K562 (cell line): ENCODE measurements around the gene PCDHGA8. TPM values are rescaled to one million over a fixed set of nuclear protein-coding genes. Genes with fewer than 3 reads are reported as not detected.

ENCODE experiments used
- POLR2B ChIP-seq: fragments of 450-650 bp; IDR thresholded peaks from 2 replicates; pipeline ENCODE4 v1.6.1; 2018; ENCODE audit warnings: low read depth; ENCODE audit not compliant: partially characterized antibody
- TAF15 ChIP-seq: fragments of 200-400 bp; formaldehyde crosslinking; IDR thresholded peaks from 2 replicates; pipeline ENCODE4 v1.6.1; 2017; ENCODE audit warnings: mild to moderate bottlenecking, low read depth, low read length, moderate library complexity
- ZNF644 ChIP-seq: fragments of 200-800 bp; sonication (Bioruptor generic); IDR thresholded peaks from 2 replicates; pipeline ENCODE4 v1.6.1; 2016; ENCODE audit warnings: low read depth, missing genetic modification characterization, missing compliant biosample characterization
- polyA plus RNA-seq, 8 experiments: library from polyadenylated mRNA; depleted of rRNA in 4 of 8; stranded (reverse) in 5 of 8; unstranded in 3 of 8; fragments of >200 nt; fragmentation: Nextera tagmentation in 2 of 8; fragmentation: Illumina TruSeq in 1 of 8; extraction: Ambion mirVana in 2 of 8; extraction: Trizol in 1 of 8; gene quantifications; 2 replicates each; pipeline versions ENCODE4 v1.2.1 to v1.2.3, GENCODE V29; 2011 to 2014; ENCODE audit warnings: inconsistent platforms in 1 of 8, missing spikeins in 1 of 8
- total RNA-seq, 7 experiments: library from RNA; depleted of rRNA in 6 of 7; stranded (reverse); fragments of >200 nt in 6 of 7; fragmentation: Illumina TruSeq in 2 of 7; extraction: Trizol in 2 of 7; gene quantifications; 2 replicates each; pipeline versions ENCODE4 v1.2.1 to v1.2.3, GENCODE V29; 2011 to 2021; ENCODE audit warnings: low replicate concordance in 1 of 7
- TF ChIP-seq, protein P1 (sequence below), 2 experiments: fragments of 150-350 bp in 1 of 2; IDR thresholded peaks; 2 replicates each; pipeline ENCODE4 v1.6.1; 2012 to 2016; ENCODE audit warnings: low read depth in 2 of 2, low read length in 2 of 2, mild to moderate bottlenecking in 1 of 2, moderate library complexity in 1 of 2
- TF ChIP-seq, protein P2 (sequence below): fragments of 250-450 bp; sonication (Bioruptor Pico); IDR thresholded peaks from 2 replicates; pipeline ENCODE4 v1.5.0; 2021; ENCODE audit warnings: mild to moderate bottlenecking, moderate library complexity
- TF ChIP-seq, protein P3 (sequence below), 2 experiments: fragments of 450-650 bp; formaldehyde crosslinking in 1 of 2; IDR thresholded peaks; 2 replicates each; pipeline versions ENCODE4 v1.4.0 to v1.6.1; 2014 to 2020; ENCODE audit warnings: mild to moderate bottlenecking in 2 of 2, borderline replicate concordance in 1 of 2, low read depth in 1 of 2
- TF ChIP-seq, protein P4 (sequence below): fragments of 450-650 bp; IDR thresholded peaks from 2 replicates; pipeline ENCODE4 v1.7.0; 2016; ENCODE audit warnings: borderline replicate concordance

PCDHGA8 gene
- total and polyA plus RNA-seq, 9 of the 15 experiments (the other 6 are each of a cell fraction or from before 2014, with no cell fraction given): 0.04 to 0.11 (median 0.07) TPM; not detected in 2

GRCh38 chr5:141369994-141370848, 22.2 kb upstream of the PCDHGA8 start, which contains the start of gene PCDHGB3 (continued):
- TF ChIP-seq, protein P1, sequence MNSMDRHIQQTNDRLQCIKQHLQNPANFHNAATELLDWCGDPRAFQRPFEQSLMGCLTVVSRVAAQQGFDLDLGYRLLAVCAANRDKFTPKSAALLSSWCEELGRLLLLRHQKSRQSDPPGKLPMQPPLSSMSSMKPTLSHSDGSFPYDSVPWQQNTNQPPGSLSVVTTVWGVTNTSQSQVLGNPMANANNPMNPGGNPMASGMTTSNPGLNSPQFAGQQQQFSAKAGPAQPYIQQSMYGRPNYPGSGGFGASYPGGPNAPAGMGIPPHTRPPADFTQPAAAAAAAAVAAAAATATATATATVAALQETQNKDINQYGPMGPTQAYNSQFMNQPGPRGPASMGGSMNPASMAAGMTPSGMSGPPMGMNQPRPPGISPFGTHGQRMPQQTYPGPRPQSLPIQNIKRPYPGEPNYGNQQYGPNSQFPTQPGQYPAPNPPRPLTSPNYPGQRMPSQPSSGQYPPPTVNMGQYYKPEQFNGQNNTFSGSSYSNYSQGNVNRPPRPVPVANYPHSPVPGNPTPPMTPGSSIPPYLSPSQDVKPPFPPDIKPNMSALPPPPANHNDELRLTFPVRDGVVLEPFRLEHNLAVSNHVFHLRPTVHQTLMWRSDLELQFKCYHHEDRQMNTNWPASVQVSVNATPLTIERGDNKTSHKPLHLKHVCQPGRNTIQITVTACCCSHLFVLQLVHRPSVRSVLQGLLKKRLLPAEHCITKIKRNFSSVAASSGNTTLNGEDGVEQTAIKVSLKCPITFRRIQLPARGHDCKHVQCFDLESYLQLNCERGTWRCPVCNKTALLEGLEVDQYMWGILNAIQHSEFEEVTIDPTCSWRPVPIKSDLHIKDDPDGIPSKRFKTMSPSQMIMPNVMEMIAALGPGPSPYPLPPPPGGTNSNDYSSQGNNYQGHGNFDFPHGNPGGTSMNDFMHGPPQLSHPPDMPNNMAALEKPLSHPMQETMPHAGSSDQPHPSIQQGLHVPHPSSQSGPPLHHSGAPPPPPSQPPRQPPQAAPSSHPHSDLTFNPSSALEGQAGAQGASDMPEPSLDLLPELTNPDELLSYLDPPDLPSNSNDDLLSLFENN (IDR thresholded peaks at IDR 0.05; ENCODE audit: low read depth in 2 of 2, low read length in 2 of 2): no peak
- TF ChIP-seq, protein P2, sequence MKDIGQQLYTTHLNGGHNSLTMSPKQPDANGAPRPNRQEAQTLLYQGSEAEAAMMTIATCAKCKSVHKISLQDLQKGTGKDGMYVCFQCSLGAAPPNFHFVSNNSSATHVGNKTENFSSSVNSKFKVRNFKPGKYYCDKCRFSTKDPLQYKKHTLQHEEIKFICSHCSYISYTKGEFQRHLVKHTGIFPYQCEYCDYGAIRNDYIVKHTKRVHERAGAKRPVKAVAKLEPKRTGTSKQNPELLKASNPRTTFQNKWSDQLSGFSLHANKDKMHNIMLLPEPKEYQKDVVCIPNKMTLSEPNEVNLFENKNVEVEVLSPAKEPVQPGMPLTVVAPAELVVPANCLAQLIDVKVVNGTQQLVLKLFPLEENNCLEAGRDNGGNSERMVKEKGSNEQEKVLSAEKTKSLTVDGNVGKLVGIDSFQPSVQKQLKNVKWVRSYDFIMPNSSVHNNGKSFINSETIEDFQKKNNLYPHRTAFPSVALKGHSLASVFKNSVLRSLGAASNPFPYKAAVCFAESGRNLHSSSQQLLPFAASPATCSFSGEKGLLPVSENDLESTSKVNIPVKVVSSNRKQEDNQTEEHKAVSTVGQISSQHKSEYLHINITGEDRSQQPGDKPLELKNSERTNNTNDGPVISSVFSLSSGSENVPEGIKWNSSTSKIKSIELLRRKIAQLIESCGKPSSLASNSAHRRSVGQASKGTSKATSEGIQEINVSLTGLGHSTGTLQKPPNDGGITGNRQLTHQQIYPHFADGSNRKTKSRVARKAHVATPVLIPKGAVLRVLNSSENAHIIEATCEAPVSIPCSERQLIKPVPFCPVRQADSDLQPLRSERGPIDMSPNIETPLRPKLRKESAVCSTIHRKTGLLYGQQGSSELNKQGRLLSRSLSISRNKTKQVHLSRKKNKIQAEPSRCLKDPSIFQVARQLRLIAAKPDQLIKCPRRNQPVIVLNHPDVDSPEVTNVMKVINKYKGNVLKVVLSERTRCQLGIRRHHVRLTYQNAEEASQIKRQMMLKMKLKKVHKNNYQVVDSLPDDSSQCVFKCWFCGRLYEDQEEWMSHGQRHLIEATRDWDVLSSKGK (CRISPR knock-in tag): no peak
- TF ChIP-seq ZNF644 (tag) (no peak), TAF15 (no peak), POLR2B (no peak)
- TF ChIP-seq, protein P3, sequence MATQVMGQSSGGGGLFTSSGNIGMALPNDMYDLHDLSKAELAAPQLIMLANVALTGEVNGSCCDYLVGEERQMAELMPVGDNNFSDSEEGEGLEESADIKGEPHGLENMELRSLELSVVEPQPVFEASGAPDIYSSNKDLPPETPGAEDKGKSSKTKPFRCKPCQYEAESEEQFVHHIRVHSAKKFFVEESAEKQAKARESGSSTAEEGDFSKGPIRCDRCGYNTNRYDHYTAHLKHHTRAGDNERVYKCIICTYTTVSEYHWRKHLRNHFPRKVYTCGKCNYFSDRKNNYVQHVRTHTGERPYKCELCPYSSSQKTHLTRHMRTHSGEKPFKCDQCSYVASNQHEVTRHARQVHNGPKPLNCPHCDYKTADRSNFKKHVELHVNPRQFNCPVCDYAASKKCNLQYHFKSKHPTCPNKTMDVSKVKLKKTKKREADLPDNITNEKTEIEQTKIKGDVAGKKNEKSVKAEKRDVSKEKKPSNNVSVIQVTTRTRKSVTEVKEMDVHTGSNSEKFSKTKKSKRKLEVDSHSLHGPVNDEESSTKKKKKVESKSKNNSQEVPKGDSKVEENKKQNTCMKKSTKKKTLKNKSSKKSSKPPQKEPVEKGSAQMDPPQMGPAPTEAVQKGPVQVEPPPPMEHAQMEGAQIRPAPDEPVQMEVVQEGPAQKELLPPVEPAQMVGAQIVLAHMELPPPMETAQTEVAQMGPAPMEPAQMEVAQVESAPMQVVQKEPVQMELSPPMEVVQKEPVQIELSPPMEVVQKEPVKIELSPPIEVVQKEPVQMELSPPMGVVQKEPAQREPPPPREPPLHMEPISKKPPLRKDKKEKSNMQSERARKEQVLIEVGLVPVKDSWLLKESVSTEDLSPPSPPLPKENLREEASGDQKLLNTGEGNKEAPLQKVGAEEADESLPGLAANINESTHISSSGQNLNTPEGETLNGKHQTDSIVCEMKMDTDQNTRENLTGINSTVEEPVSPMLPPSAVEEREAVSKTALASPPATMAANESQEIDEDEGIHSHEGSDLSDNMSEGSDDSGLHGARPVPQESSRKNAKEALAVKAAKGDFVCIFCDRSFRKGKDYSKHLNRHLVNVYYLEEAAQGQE (IDR thresholded peaks at IDR 0.05; ENCODE audit: borderline replicate concordance): peak; percentile 19; the same call in 1 of the 2 replicates
- TF ChIP-seq, protein P3 (CRISPR knock-in tag; IDR thresholded peaks at IDR 0.05; ENCODE audit: low read depth): no peak
- TF ChIP-seq, protein P4, sequence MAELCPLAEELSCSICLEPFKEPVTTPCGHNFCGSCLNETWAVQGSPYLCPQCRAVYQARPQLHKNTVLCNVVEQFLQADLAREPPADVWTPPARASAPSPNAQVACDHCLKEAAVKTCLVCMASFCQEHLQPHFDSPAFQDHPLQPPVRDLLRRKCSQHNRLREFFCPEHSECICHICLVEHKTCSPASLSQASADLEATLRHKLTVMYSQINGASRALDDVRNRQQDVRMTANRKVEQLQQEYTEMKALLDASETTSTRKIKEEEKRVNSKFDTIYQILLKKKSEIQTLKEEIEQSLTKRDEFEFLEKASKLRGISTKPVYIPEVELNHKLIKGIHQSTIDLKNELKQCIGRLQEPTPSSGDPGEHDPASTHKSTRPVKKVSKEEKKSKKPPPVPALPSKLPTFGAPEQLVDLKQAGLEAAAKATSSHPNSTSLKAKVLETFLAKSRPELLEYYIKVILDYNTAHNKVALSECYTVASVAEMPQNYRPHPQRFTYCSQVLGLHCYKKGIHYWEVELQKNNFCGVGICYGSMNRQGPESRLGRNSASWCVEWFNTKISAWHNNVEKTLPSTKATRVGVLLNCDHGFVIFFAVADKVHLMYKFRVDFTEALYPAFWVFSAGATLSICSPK: no peak
